HG03442 (cell line): Measurements from ENCODE around the gene ZFAND6.
"Not testable (repeated sequence)": the region's sequence is repeated elsewhere in the genome, so short reads cannot be mapped to it uniquely, and the experiment has no call there.

Experiments used
- ATAC-seq: cut with Tn5 transposase; IDR thresholded peaks from one replicate; pipeline ENCODE4 v1.9.1; 2021; ENCODE audit warnings: mild to moderate bottlenecking, moderate library complexity; ENCODE audit not compliant: unreplicated experiment

The ZFAND6 gene

DNA sequence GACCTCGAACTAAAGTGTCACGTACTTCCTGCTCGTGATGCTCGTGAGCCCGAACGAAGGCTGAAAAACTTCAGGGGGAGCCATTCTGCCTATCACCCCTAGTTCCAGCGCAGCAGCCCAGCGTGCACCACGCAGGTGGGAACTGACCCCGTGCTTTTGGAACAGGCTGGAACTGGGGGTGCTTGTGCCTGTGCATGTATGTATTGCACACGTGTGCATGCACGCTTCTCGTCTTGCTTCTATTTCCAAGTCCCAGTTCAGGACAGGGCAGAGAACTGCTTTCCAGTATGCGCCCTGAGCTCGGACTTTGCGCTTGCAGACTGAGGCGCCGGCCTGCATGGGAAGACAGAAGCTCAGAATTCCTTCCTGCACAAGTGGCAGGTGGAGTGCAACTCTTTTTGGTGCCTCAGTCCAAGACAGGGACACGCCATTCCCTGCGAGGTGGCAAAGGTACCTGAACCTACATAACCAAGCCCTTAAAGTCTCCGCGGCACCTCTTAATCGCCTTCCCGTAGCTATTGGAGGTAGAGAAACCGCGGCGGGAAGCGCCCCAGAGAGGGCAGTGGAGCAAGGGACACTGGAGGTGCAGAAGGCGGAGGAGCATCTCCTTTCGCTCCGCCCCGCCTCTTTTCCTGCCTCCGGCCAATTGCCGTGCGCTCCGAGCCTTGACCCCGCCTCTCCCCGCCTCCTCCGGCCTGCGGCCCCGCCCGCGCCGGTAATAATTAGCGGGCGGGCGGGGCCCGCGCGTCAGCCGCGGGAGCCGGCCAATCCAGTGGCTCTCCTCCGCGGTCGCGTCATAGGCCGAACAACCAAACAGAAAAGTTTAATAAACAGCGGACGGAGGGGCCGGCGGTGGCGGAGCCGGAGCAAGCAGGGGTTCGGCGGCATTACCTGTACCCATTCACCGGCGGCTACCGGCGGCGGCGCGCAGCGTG is at the start of gene ZFAND6:
Gene ZFAND6 (plus strand): TSS at position 826 of the 935 bp plus-strand sequence. CDS start 60,669 bp downstream, outside the sequence.
- peak; percentile 74 for ATAC-seq

DNA sequence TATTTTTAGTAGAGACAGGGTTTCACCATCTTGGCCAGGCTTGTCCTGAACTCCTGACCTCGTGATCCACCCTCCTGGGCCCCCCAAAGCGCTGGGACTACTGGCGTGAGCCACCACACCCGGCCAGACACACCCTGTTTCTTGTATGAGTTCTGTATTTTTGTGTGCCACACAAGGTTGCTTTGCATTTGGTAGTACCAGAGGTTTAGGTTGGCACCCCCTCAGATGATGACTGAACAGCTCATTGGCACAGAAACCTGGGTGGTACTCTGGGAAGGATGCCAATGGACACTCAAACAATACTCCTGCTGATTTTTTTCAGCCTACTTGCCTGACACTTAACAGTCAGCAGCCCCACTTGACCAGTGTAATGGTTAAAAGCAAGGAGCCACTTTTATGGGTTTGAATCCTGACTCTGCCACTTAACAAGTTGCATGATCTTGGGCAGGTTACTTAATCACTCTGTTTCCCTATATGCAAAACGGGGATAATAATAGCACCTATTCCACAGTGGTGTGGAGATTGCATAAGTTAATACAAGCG is 49.3 kb upstream of the ZFAND6 start:
- ATAC-seq: no peak

DNA sequence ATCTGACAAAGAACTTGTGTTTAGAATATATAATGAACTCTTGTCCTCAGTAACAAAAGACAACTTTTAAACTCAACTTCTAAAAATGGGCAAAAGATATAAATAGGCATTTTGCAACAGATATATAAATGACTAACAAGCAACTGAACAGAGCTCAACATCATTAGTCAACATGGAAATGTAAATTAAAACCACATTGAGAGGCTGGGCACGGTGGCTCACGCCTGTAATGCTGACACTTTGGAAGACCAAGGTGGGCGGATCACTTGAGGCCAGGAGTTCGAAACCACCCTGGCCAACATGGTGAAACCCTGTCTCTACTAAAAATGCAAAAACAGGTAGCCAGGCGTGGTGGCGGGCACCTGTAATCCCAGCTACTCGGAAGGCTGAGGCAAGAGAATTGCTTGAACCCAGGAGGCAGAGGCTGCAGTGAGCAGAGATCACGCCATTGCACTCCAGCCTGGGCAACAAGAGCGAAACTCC is 48.4 kb upstream of the ZFAND6 start:
- peak; percentile 48 for ATAC-seq

DNA sequence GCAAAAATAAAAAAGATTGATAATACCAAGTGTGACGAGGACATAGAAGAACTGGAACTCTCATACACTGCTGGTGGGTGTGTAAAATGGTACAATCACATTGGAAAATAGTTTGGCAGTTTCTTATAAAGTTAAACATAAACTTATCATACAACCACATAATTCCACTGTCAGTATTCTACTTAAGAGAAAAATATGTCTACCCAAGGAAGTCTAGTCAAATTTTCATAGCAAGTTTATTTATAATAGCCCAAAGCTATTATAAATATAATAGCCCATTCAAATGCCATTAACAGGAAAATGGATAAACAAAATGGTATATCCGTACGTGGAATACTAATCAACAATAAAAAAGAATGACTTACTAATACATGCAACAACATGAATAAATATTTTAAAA is 47.9 kb upstream of the ZFAND6 start:
- ATAC-seq: no peak

DNA sequence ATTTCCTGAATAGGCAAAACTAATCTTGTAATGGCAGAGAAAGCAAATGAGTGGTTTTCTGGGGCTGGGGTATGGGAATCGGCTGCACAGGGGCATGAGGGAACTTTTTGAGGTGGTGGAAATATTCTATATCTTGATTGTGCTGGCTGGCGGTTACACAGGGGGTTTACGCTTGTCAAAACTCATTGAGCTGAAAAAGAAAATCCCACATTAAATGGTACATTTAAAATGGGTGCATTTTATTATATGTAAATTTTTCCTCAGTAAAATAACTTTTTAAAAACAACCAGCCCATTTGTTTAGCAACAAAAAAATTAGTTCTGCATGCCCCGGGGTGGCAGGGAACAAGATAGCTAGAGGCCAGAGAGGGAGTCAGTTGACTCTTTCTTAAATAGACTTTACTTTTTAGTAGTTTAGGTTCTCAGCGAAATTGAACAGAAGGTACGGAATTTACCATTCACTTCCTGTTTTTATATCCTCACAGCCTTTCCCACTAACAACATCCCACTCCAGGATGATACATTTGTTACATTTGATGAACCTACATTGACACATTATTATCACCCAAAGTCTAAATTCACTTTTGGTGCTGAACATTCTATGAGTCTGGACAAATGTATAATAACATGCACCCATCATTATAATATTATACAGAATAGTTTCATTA is 47.3 kb upstream of the ZFAND6 start:
- ATAC-seq: no peak

DNA sequence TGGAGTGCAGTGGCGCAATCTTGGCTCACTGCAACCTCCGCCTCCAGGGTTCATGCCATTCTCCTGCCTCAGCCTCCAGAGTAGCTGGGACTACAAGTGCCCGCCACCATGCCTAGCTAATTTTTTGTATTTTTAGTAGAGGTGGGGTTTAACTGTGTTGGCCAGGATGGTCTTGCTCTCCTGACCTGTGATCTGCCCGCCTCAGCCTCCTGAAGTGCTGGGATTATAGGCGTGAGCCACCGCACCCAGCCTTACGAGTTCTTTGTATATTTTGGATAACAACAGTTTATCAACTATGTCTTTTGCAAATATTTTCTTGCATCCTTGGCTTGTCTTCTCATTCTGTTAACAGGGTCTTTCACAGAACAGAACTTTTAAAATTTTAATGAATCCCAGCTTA is 45.3 kb upstream of the ZFAND6 start:
- not testable (repeated sequence) for ATAC-seq

DNA sequence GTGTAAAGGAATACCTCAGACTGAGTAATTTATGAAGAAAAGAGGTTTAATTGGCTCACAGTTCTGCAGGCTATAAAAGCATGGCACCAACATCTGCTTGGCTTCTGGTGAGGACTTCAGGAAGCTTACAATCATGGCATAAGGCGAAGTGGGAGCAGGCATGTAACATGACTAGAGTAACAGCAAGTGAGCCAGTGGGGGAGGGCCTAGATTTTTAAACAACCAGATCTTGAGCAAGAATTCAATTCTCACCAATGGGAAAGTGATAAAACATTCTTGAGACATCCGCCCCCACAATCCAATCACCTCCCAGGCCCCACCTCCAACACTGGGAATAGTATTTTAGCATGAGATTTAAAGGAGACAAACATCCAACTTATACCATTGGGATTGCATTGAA is 44.3 kb upstream of the ZFAND6 start:
- ATAC-seq: no peak

DNA sequence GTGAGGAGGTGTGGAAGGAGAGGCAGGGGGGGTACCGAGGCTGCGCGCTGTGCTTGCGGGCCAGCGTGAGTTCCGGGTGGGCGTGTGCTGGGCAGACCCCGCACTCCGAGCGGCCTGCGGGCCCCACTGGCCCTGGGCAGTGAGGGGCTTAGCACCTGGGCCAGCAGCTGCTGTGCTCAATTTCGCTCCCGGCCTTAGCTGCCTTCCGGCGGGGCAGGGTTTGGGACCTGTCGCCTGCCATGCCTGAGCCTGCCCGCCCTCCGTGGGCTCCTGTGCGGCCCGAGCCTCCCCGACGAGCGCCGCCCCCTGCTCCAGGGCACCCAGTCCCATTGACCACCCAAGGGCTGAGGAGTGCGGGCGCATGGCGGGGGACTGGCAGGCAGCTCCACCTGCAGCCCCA is 43.0 kb upstream of the ZFAND6 start:
- ATAC-seq: not testable (repeated sequence)

DNA sequence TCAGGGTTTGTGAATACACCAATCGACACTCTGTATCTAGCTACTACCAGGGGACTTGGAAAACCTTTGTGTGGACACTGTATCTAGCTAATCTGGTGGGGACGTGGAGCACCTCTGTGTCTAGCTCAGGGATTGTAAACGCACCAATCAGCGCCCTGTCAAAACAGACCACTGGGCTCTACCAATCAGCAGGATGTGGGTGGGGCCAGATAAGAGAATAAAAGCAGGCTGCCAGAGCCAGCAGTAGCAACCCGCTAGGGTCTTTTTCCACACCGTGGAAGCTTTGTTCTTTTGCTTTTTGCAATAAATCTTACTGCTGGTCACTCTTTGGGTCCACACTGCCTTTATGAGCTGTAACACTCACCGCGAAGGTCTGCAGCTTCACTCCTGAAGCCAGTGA is 42.3 kb upstream of the ZFAND6 start:
- ATAC-seq: not testable (repeated sequence)

DNA sequence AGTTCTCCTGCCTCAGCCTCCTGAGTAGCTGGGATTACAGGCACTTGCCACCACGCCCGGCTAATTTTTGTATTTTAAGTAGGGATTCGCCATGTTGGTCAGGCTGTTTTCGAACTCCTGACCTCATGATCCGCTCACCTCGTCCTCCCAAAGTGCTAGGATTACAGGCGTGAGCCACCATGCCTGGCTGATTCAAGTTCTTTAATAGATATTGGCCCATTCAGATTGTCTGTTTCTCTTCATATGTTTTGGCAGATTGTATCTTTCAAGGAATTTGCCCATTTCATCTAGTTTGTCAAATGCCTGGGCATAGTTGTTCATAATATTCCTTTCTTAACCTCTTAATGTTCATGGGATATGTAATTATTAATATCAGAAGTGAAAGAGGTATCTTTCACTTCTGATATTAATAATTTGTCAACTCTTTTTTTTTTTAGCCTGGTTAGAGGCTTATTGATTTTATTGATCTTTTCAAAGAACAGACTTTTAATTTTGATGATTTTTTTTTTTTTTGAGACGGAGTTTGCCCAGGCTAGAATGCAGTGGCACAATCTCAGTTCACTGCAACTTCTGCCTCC is 40.2 kb upstream of the ZFAND6 start:
- ATAC-seq: no peak

DNA sequence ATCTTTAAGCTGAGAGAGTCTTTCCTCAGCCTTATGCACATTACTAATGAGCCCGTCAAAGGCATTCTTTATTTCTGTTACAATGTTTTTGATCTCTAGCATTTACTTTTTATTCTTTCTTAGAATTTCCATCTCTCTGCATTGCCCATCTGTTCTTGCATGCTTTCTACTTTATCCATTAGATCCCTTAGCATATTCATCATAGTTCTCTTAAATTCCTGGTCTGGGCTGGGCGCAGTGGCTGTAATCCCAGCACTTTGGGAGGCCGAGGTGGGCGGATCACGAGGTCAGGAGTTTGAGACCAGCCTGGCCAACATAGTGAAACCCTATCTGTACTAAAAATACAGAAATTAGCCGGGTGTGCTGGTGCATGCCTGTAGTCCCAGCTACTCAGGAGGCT is 39.3 kb upstream of the ZFAND6 start:
- ATAC-seq: not testable (repeated sequence)

DNA sequence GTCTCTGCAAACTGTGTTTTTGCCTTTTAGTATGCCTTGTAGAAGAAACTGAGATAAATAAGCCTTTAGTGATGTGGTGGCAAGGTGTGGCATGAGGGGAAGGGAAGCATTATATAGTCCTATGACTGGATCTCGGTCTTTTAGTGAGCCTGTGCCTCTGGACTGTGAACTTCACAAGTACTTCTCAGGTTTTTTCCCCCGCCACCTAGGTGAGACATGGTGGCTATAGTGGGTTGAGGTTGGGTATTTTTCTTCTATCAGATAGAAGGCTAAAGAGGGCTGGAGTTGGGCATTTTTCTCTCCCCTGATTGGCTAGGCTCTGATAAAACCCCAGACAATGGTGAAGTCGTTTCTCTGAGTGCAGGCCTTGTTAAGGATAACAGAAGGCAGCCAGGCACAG is 38.7 kb upstream of the ZFAND6 start:
- ATAC-seq: no peak

DNA sequence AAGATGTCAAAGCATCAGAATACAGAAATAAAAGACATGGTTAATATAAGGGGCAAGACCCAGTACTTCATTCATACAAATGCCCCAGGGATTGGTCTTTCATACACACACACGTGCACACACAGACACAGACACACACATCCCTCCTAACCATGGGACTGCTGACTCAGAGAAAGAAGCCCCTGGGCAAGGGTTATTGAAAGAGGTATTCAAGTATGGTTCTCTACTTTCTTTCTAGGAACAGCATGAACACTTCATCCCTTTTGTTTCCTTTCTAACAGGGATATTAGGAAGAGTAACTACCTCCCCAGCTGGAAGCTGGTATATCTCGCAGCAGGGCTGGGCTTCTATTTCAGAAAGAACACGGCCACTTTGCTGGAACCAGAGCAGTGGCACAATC is 33.2 kb upstream of the ZFAND6 start:
- ATAC-seq: no peak

DNA sequence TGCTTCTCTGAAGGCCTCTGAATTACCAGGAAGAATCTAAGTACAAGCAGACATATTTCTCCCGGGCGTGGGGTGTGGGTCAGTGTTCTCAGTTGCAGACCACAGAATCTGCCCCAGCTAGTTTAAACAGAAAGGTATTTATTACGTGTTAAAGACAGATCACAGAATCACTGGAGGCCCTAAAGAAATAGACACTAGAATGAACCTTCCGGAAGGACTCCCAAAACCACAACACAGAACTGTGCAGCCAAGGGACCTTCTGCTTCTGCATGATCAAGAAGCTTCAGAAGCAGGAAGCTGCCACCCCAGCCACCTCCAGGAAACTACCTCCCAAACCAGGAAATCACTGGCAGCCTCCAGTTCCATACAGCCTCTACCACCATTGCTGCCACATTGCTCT is 32.7 kb upstream of the ZFAND6 start:
- no peak for ATAC-seq

DNA sequence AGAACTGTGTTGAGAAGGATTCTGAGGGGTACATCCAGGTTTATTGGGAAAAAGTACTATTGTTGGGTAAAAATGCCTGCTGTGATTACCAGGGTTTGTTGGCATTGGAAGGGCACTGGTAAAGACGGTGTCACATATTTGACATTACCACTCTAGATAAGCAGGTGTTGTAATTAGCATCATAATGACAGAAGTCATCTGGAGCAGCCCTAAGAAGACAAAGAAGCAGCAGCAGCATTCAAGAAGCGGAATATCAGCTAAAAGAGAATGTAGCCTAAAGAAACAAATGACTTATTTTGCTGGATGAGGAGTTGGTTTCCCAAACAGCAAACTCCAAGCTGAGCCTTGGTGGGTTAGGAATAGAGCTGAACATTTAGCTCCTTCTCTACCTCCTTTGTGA is 30.5 kb upstream of the ZFAND6 start:
- no peak for ATAC-seq

DNA sequence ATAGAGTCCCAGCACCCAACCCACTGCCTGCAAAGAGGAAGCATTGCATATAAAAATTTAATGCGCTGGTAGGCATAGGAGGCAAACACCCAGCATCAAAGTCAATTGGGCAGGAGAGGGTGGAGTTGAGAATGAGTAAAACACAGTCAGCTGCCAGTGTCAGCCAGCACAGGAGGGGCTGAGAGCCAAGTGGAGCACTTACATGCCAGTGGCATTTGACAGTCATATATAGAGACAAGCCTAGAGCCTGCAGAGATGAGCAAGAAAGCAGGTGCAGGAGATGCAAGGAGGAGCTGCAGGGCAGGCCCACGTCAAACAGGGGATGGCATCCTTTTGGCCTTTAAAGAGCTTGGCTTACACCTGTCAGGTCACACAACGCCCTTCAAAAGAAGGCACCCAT is 27.6 kb upstream of the ZFAND6 start:
- ATAC-seq: no peak

DNA sequence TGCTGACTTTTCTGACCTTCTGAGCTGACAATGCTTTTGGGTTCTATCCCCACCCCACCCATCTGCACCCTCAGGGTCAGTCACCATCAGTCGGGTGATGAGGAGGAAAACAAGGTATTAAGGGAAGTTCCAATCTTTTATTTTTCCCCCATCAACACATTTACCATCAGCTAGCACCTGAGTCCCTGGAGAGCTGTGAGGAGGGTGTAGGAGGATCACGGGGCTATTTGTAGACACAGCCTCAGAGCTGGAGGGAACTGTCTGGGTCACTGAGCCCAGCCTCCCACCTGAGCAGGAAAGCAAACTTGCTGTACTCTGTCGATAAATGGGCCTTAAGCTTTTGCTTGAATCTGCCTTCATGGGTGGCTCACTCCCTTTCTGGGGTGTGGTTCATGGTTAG is 24.8 kb upstream of the ZFAND6 start:
- ATAC-seq: no peak

DNA sequence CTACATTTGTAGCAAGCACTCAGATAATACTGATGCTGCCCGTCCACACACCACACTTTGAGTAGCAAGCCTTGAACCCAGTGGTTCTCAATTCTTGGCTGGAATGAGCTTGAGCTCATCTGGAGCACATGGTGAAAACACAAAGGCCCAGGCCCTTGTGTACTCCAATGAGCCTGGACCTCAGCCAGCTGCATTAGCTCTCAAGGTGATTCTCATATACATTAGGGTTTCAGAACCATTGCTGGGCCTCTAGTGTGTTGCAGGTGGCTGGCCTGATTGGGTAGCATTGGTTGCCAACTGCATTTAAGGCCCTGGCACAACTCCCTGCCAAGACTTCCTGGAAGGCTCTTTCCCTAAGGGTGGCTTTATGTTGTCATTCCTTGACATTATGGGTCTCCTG is 23.4 kb upstream of the ZFAND6 start:
- ATAC-seq: no peak

DNA sequence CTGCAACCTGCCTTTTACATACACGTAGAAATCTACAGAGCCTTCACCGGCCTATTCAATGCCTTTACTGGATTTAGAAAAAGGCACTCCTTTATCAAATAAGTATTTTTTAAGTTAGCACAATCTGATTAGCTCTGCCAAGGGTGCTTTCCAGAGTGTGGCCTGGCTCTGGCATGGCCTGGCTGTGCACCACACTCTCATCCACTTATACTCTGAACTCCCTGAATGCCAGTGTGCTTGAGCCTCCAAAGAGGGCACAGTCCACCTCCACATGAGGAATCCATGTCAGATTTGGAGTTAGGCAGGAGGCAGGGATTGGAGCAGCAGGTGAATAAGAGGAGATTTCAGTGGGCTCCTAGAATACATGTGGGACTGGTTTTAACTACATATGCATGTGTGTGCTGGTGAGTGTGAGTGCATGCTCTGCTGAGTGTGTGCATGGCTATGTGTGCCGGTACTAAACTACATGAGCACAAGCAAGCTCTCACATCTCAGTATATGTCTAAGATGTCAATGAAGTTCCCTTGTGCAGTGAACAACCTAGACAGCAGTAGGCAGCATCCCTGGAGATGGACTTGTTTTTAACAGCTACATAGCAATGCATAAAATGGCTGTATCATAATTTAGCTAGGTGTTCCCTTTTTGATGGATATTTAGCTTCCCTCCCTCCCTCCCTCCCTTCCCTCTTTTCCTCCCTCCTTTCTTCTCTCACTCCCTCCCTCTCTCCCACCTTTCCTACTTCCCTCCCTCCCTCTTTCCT is 17.8 kb upstream of the ZFAND6 start:
- ATAC-seq: no peak

DNA sequence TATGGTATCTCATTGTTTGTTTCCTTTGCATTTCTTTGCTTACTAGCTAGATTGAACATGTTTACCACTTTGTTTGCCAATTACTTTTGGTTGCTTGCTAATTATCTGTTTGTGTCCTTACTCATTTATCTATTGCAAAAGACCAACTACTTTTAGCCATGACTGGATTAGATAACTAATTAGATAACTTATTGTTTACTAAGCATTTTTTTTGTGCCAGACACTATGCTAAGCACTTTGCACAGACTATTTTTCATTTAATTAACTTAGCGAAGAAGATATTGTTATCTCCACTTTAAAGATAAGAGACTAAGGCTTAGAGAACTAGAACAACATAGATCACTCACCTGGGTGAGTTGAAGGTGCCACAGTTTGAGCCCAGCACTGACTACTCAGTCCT is 16.9 kb upstream of the ZFAND6 start:
- no peak for ATAC-seq

DNA sequence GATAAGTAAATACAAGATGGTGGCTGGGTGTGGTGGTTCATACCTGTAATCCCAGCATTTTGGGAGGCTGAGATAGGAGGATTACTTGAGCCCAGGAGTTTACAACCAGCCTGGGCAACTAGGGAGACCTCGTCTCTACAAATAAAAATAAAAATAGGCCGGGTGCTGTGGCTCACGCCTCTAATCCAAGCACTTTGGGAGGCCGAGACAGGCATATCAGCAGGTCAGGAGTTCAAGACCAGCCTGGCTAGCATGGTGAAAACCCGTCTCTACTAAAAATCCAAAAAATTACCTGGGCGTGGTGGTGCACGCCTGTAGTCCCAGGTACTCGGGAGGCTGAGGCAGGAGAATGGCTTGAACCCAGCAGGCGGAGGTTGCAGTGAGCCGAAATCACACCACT is 14.3 kb upstream of the ZFAND6 start:
- not testable (repeated sequence) for ATAC-seq
